Measurements from ENCODE around the gene NTM.

- TF ChIP-seq, protein P1, sequence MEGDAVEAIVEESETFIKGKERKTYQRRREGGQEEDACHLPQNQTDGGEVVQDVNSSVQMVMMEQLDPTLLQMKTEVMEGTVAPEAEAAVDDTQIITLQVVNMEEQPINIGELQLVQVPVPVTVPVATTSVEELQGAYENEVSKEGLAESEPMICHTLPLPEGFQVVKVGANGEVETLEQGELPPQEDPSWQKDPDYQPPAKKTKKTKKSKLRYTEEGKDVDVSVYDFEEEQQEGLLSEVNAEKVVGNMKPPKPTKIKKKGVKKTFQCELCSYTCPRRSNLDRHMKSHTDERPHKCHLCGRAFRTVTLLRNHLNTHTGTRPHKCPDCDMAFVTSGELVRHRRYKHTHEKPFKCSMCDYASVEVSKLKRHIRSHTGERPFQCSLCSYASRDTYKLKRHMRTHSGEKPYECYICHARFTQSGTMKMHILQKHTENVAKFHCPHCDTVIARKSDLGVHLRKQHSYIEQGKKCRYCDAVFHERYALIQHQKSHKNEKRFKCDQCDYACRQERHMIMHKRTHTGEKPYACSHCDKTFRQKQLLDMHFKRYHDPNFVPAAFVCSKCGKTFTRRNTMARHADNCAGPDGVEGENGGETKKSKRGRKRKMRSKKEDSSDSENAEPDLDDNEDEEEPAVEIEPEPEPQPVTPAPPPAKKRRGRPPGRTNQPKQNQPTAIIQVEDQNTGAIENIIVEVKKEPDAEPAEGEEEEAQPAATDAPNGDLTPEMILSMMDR (IDR thresholded peaks at IDR 0.05; ENCODE audit: low read length), result no peak
- no peak for TF ChIP-seq EZH2 (IDR thresholded peaks at IDR 0.05; ENCODE audit: borderline replicate concordance, low read length)
Observed at GRCh38 chr11:132310390-132311375, 940.3 kb downstream of the NTM start.

Data from OCI-LY1 (cell line).